ENCODE results near the gene HJV. TPM values are rescaled to one million over a fixed set of nuclear protein-coding genes. Genes with fewer than 3 reads are reported as not detected.

Gene HJV
- total RNA-seq, 1 experiment from 2014 or later, result not detected

DNA sequence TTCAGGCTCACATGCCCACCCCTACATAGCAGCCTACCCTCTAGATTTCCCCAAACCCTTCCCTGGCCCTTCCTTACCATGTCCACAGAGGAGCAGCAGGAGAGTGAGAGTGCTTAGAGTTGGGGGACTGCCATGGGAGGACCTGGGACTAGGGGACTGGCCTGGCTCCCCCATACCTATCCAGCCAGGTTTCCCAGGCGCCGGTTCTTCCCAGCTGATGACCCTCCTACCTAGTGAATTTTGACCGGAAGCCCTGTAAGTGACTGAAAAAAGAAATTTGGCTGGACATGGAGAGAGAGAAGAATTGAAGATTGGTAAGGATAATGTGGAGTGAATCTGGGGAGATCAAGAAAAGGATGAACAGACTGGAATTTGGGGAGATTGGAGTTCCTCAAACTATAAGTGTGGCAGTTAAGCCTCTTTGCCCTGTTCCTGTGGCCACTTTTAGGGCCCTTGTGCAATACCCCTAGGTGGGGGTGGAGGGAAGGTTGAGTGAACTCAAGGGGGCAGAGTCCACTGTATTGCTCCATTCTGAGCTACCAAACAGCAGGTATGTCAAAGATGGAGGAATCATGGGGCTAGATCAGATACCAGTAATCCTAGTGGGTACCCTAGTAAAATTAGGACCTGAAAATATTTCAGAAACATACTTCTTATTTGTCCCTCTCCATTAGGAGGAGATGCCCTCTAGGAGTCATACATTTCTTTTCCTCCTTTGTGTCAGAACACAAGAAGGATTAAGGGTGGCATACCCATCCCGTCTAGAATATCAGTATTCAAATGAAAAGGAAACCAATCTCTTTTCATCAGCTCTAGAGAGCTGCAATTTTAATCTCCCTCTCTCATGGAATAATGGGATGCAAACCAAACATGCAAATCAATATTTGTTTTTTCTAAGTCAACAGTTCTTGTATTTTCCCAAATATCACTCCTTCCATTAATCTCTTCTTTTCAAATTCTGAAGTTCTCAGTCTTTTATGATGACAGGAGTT, 1.2 kb downstream of the HJV start:
- H3K4me2 ChIP-seq (ENCODE audit: low read length), result no peak overlapping the region
- H3K36me3 ChIP-seq (ENCODE audit: low read depth, low read length), result no peaks in the 10 kb centered on the region
- ATAC-seq, result no peak
- no peak for DNase-seq
- BruUV-seq (replicated peaks), result no TSS peak
- no peak overlapping the region for H3K27ac ChIP-seq (ENCODE audit: low read length)
- no peak overlapping the region for H3K4me3 ChIP-seq (ENCODE audit: low read length)
- ChIA-PET CTCF (interaction anchor here (0.6 to 1.5 kb wide), 3 partner anchors 10 to 12 kb away, joined by 4 to 10 read pairs (median 7); no protein-coding TSS in a partner anchor), POLR2A (ENCODE audit: unreplicated experiment) (no interaction called here)
- no peak overlapping the region for H2AFZ ChIP-seq (ENCODE audit: low read length)
- intact Hi-C loops (cut with micrococcal nuclease), result no loop called here
- H3K79me2 ChIP-seq (ENCODE audit: low read length), result no peaks in the 10 kb centered on the region
- H4K20me1 ChIP-seq (ENCODE audit: low read length), result no peaks in the 10 kb centered on the region
- no peaks in the 10 kb centered on the region for H3K9me2 ChIP-seq (replicated peaks; ENCODE audit: low read length)
- TF ChIP-seq EZH2phosphoT487 (IDR thresholded peaks at IDR 0.05; ENCODE audit: borderline replicate concordance, low read length), result no peak
- TF ChIP-seq, protein P1, sequence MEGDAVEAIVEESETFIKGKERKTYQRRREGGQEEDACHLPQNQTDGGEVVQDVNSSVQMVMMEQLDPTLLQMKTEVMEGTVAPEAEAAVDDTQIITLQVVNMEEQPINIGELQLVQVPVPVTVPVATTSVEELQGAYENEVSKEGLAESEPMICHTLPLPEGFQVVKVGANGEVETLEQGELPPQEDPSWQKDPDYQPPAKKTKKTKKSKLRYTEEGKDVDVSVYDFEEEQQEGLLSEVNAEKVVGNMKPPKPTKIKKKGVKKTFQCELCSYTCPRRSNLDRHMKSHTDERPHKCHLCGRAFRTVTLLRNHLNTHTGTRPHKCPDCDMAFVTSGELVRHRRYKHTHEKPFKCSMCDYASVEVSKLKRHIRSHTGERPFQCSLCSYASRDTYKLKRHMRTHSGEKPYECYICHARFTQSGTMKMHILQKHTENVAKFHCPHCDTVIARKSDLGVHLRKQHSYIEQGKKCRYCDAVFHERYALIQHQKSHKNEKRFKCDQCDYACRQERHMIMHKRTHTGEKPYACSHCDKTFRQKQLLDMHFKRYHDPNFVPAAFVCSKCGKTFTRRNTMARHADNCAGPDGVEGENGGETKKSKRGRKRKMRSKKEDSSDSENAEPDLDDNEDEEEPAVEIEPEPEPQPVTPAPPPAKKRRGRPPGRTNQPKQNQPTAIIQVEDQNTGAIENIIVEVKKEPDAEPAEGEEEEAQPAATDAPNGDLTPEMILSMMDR (conservative IDR thresholded peaks at IDR 0.05; ENCODE audit: low read depth, low read length), result no peak
- TF ChIP-seq EZH2 (IDR thresholded peaks at IDR 0.05; ENCODE audit: low read length, unreplicated experiment), result no peak
- H3F3A ChIP-seq (ENCODE audit: low read length, unreplicated experiment), result no peaks in the 10 kb centered on the region
- H3K9ac ChIP-seq (ENCODE audit: low read length), result no peak overlapping the region
- H3K9me3 ChIP-seq (ENCODE audit: low read length), result no peaks in the 10 kb centered on the region
- 0 out of 2 replicates have a peak, but pooled peaks cover 6% of the 10 kb centered on the region for H3K27me3 ChIP-seq (ENCODE audit: low read length)
- no peaks in the 10 kb centered on the region for H3K4me1 ChIP-seq (ENCODE audit: insufficient read depth, low read length)

- no TSS peak for BruUV-seq (replicated peaks)
- no peaks in the 10 kb centered on the region for H3K36me3 ChIP-seq (ENCODE audit: low read depth, low read length)
- ATAC-seq (no peak), DNase-seq (no peak)
- no peaks in the 10 kb centered on the region for H3K9me2 ChIP-seq (replicated peaks; ENCODE audit: low read length)
- H3K27me3 ChIP-seq (ENCODE audit: low read length), result 0 out of 2 replicates have a peak, but pooled peaks cover 6% of the 10 kb centered on the region
- H4K20me1 ChIP-seq (ENCODE audit: low read length), result no peaks in the 10 kb centered on the region
- TF ChIP-seq, protein P1 (conservative IDR thresholded peaks at IDR 0.05; ENCODE audit: low read depth, low read length), result no peak
- TF ChIP-seq EZH2 (IDR thresholded peaks at IDR 0.05; ENCODE audit: low read length, unreplicated experiment), result no peak
- TF ChIP-seq EZH2phosphoT487 (IDR thresholded peaks at IDR 0.05; ENCODE audit: borderline replicate concordance, low read length), result no peak
- H3K4me2 ChIP-seq (ENCODE audit: low read length), result no peak overlapping the region
- no peaks in the 10 kb centered on the region for H3K4me1 ChIP-seq (ENCODE audit: insufficient read depth, low read length)
- no peak overlapping the region for H3K9ac ChIP-seq (ENCODE audit: low read length)
- ChIA-PET CTCF (interaction anchor here (0.7 kb wide), 1 partner anchor 13 kb away, joined by 10 read pairs; no protein-coding TSS in a partner anchor), POLR2A (ENCODE audit: unreplicated experiment) (no interaction called here)
- no peaks in the 10 kb centered on the region for H3K9me3 ChIP-seq (ENCODE audit: low read length)
- H3K4me3 ChIP-seq (ENCODE audit: low read length), result no peak overlapping the region
- no peak overlapping the region for H3K27ac ChIP-seq (ENCODE audit: low read length)
- no peaks in the 10 kb centered on the region for H3K79me2 ChIP-seq (ENCODE audit: low read length)
- intact Hi-C loops (cut with micrococcal nuclease), result loop anchor here (10.0 kb wide), 1 partner anchor 295 kb away; no protein-coding TSS in a partner anchor
- H3F3A ChIP-seq (ENCODE audit: low read length, unreplicated experiment), result no peaks in the 10 kb centered on the region
- H2AFZ ChIP-seq (ENCODE audit: low read length), result no peak overlapping the region
Measured at GRCh38 chr1:146019231-146020057, 2.1 kb downstream of the HJV start.
